H9 (cell line): Measurements from ENCODE around the gene CABLES2. TPM values are rescaled to one million over a fixed set of nuclear protein-coding genes. Genes with fewer than 3 reads are reported as not detected.

Experiments used
- DNase-seq: peaks from one replicate; pipeline ENCODE4 v3.0.0-alpha.2; 2017
- H2AFZ ChIP-seq: one replicate; pipeline ENCODE4 v1.6.1; 2013; ENCODE audit warnings: mild to moderate bottlenecking, low read length, control low read depth, moderate library complexity
- H2AK5ac ChIP-seq: 2 replicates; pipeline ENCODE4 v1.6.1; 2013; ENCODE audit warnings: low read length, control low read depth, mixed read lengths; ENCODE audit not compliant: insufficient read length
- H2BK120ac ChIP-seq: one replicate; pipeline ENCODE4 v1.6.1; 2013; ENCODE audit warnings: low read depth, mild to moderate bottlenecking, low read length, control low read depth, inconsistent platforms; ENCODE audit not compliant: poor library complexity, severe bottlenecking
- H2BK12ac ChIP-seq: 2 replicates; pipeline ENCODE4 v1.6.1; 2013; ENCODE audit warnings: low read length, control low read depth, mixed read lengths, low read depth; ENCODE audit not compliant: insufficient read length
- H2BK15ac ChIP-seq: 2 replicates; pipeline ENCODE4 v1.6.1; 2013; ENCODE audit warnings: low read depth, low read length, control low read depth
- H2BK20ac ChIP-seq: one replicate; pipeline ENCODE4 v1.6.1; 2013; ENCODE audit warnings: low read depth, mild to moderate bottlenecking, low read length, control low read depth, inconsistent platforms; ENCODE audit not compliant: poor library complexity, severe bottlenecking
- H2BK5ac ChIP-seq: 2 replicates; pipeline ENCODE4 v1.6.1; 2013; ENCODE audit warnings: low read length, control low read depth, mixed read lengths; ENCODE audit not compliant: insufficient read length
- H3K14ac ChIP-seq: 2 replicates; pipeline ENCODE4 v1.6.1; 2013; ENCODE audit warnings: low read length, control low read depth; ENCODE audit not compliant: insufficient read depth
- H3K18ac ChIP-seq: 2 replicates; pipeline ENCODE4 v1.6.1; 2013; ENCODE audit warnings: low read depth, mild to moderate bottlenecking, mixed read lengths, low read length, control low read depth; ENCODE audit not compliant: insufficient read length
- H3K23ac ChIP-seq: 2 replicates; pipeline ENCODE4 v1.6.1; 2013; ENCODE audit warnings: low read length, control low read depth, mixed read lengths, low read depth; ENCODE audit not compliant: insufficient read length
- H3K23me2 ChIP-seq: 2 replicates; pipeline ENCODE4 v1.6.1; 2013; ENCODE audit warnings: low read depth, mild to moderate bottlenecking, mixed read lengths, low read length, control low read depth; ENCODE audit not compliant: insufficient read length, poor library complexity, severe bottlenecking
- H3K27ac ChIP-seq: 2 replicates; pipeline ENCODE4 v1.5.1; 2013; ENCODE audit warnings: low read length, control low read depth, mixed read lengths, low read depth; ENCODE audit not compliant: insufficient read length
- H3K27me3 ChIP-seq: 2 replicates; pipeline ENCODE4 v1.6.1; 2013; ENCODE audit warnings: low read length, control low read depth, inconsistent platforms; ENCODE audit not compliant: insufficient read depth
- H3K4ac ChIP-seq: 2 replicates; pipeline ENCODE4 v1.6.1; 2013; ENCODE audit warnings: low read depth, mild to moderate bottlenecking, control low read depth, inconsistent platforms, low read length, moderate library complexity
- H3K4me1 ChIP-seq: 2 replicates; pipeline ENCODE4 v1.6.1; 2013; ENCODE audit warnings: low read length, control low read depth, inconsistent platforms; ENCODE audit not compliant: insufficient read depth
- H3K4me2 ChIP-seq: 2 replicates; pipeline ENCODE4 v1.6.1; 2013; ENCODE audit warnings: low read length, control low read depth, mixed read lengths; ENCODE audit not compliant: insufficient read length, insufficient read depth
- H3K56ac ChIP-seq: 2 replicates; pipeline ENCODE4 v1.6.1; 2013; ENCODE audit warnings: low read depth, mild to moderate bottlenecking, mixed read lengths, low read length, control low read depth; ENCODE audit not compliant: insufficient read length
- H3K79me1 ChIP-seq: 2 replicates; pipeline ENCODE4 v1.6.1; 2013; ENCODE audit warnings: low read depth, mild to moderate bottlenecking, moderate library complexity, low read length, control low read depth, inconsistent platforms; ENCODE audit not compliant: insufficient read depth, poor library complexity, severe bottlenecking
- H3K79me2 ChIP-seq: 2 replicates; pipeline ENCODE4 v1.6.1; 2013; ENCODE audit warnings: low read length, control low read depth, inconsistent platforms; ENCODE audit not compliant: insufficient read depth
- H3K9ac ChIP-seq: 2 replicates; pipeline ENCODE4 v1.6.1; 2013; ENCODE audit warnings: low read length, control low read depth, mixed read lengths; ENCODE audit not compliant: insufficient read length; ENCODE audit errors: extremely low read depth
- H3K9me3 ChIP-seq: one replicate; pipeline ENCODE4 v1.6.1; 2013; ENCODE audit warnings: low read depth, low read length, inconsistent platforms; ENCODE audit not compliant: control insufficient read depth
- H3T11ph ChIP-seq: one replicate; pipeline ENCODE4 v1.6.1; 2013; ENCODE audit warnings: mild to moderate bottlenecking, low read length, control low read depth, inconsistent platforms
- H4K20me1 ChIP-seq: one replicate; pipeline ENCODE4 v1.6.1; 2013; ENCODE audit not compliant: control insufficient read depth, insufficient read length, insufficient read depth
- H4K5ac ChIP-seq: 2 replicates; pipeline ENCODE4 v1.6.1; 2013; ENCODE audit warnings: low read depth, mild to moderate bottlenecking, mixed read lengths, low read length, control low read depth; ENCODE audit not compliant: insufficient read length
- H4K8ac ChIP-seq: replicated peaks from 2 replicates; pipeline ENCODE4 v1.6.1; 2013; ENCODE audit warnings: low read length, control low read depth, mixed read lengths, low read depth; ENCODE audit not compliant: insufficient read length
- H4K91ac ChIP-seq: 2 replicates; pipeline ENCODE4 v1.6.1; 2013; ENCODE audit warnings: low read depth, mild to moderate bottlenecking, moderate library complexity, mixed read lengths, low read length, control low read depth; ENCODE audit not compliant: insufficient read length
- H3K27ac Mint-ChIP-seq, 3 experiments: 2 replicates in 2 of 3; 3 replicates in 1 of 3; pipeline ENCODE4 v1.8.0; 2020 to 2021; ENCODE audit warnings: mixed read lengths in 3 of 3, mild to moderate bottlenecking in 1 of 3, moderate library complexity in 1 of 3
- H3K27me3 Mint-ChIP-seq: 2 replicates; pipeline ENCODE4 v1.8.0; 2021; ENCODE audit warnings: low read depth, mild to moderate bottlenecking, moderate library complexity, mixed read lengths
- H3K36me3 Mint-ChIP-seq, 3 experiments: 2 replicates in 2 of 3; 3 replicates in 1 of 3; pipeline ENCODE4 v1.8.0; 2020 to 2021; ENCODE audit warnings: low read depth in 3 of 3, mixed read lengths in 3 of 3; ENCODE audit not compliant: insufficient read depth in 1 of 3
- H3K4me1 Mint-ChIP-seq, 2 experiments: 2 replicates each; pipeline ENCODE4 v1.8.0; 2020; ENCODE audit warnings: mixed read lengths in 2 of 2
- H3K4me3 Mint-ChIP-seq, 2 experiments: 2 replicates in 1 of 2; 3 replicates in 1 of 2; pipeline ENCODE4 v1.8.0; 2020 to 2021; ENCODE audit warnings: mild to moderate bottlenecking in 2 of 2, mixed read lengths in 2 of 2, moderate library complexity in 1 of 2
- H3K9me3 Mint-ChIP-seq, 2 experiments: 2 replicates in 1 of 2; 3 replicates in 1 of 2; pipeline ENCODE4 v1.8.0; 2020; ENCODE audit warnings: mild to moderate bottlenecking in 2 of 2, mixed read lengths in 2 of 2, moderate library complexity in 1 of 2
- WGBS: extraction: QIAGEN DNeasy Blood & Tissue Kit; methylation state at CpG from one replicate; pipeline ENCODE4 v1.1.7; 2013; ENCODE audit warnings: missing lambda C conversion rate, low lambda C conversion rate, mixed read lengths; ENCODE audit not compliant: insufficient read length; ENCODE audit errors: extremely low coverage; 5-methylcytosine and 5-hydroxymethylcytosine counted together
- total RNA-seq: library from RNA; stranded (reverse); gene quantifications from 2 replicates; pipeline ENCODE4 v1.2.1, GENCODE V29; 2021
- TF ChIP-seq, protein P1 (sequence below): fragments of 200-600 bp; sonication (generic); conservative IDR thresholded peaks from 3 replicates; pipeline ENCODE4 v1.8.0; 2021; ENCODE audit warnings: antibody characterized with exemption, mild to moderate bottlenecking

Gene CABLES2
- total RNA-seq, 1 experiment from 2014 or later, result 10.8 TPM

DNA sequence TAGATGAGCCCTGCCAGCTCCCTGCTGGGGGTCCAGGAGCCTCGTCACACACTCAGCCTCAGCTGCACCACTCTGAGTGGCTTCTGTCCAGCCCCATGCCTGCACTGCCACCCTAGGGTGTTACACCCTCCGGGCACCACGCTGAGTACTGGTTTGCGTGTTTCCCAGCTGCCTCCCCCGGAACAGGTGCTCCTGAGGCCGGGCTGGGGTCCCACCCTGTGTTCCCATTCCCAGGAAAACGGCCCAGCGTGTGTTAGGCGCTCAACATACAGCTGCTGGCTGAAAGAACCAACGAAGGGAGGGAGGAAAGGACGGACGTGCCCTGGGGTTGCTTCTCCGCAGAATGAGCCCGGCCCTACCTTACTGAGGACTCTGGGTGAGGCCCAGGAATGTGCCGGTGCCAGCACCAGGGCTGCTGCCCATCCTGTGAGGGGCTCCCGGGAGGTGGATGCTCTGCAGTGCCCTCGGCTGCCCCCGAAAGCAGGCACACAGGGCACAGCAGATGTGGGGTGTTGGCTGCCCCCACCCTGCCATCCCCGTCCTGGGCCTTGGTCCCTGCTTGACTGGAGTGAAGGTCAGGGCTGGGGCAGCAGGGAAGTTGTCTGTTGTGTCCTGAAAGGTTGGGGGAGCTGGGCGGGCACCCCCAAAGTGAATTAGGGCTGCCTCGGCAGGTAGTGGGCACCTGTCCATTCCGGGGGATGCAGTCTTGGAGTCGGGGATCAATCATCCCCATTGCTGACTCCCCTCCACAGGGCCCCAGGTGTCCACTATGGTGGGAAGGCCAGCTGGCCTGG lies 56.3 kb downstream of the CABLES2 start:
- H3K36me3 Mint-ChIP-seq, result peaks cover 13 to 55% (median 52%) of the 10 kb centered on the region in 3 experiments
- Histone ChIP-seq H3K23me2 (no peaks in the 10 kb centered on the region), H3K4me2 (no peak overlapping the region), H2AK5ac (no peak overlapping the region), H3K79me2 (no peaks in the 10 kb centered on the region), H2BK12ac (no peak overlapping the region), H4K91ac (no peak overlapping the region), H3K4me1 (no peaks in the 10 kb centered on the region), H2BK15ac (no peak overlapping the region), H3K23ac (no peak overlapping the region), H2AFZ (no peak overlapping the region), H2BK20ac (no peak overlapping the region), H3K14ac (no peak overlapping the region), H4K5ac (no peak overlapping the region), H3K79me1 (no peaks in the 10 kb centered on the region), H3K18ac (no peak overlapping the region), H3T11ph (no peak overlapping the region), H3K27ac (no peak overlapping the region), H4K8ac (no peak overlapping the region), H3K9me3 (no peaks in the 10 kb centered on the region), H2BK120ac (no peak overlapping the region), H3K27me3 (no peaks in the 10 kb centered on the region), H4K20me1 (no peaks in the 10 kb centered on the region), H3K9ac (no peak overlapping the region), H3K4ac (no peak overlapping the region), H2BK5ac (no peak overlapping the region), H3K56ac (no peak overlapping the region)
- no peak for DNase-seq
- no CpG with 5 or more reads among the region's 23 CpGs for WGBS
- H3K4me3 Mint-ChIP-seq, result no peak overlapping the region
- no peaks in the 10 kb centered on the region; the same call in 1 of the 2 replicates for H3K27me3 Mint-ChIP-seq
- no peak overlapping the region for H3K27ac Mint-ChIP-seq
- peaks cover 7 to 11% of the 10 kb centered on the region in 2 experiments for H3K4me1 Mint-ChIP-seq
- H3K9me3 Mint-ChIP-seq, result peaks cover 9 to 18% of the 10 kb centered on the region in 2 experiments
- TF ChIP-seq, protein P1, sequence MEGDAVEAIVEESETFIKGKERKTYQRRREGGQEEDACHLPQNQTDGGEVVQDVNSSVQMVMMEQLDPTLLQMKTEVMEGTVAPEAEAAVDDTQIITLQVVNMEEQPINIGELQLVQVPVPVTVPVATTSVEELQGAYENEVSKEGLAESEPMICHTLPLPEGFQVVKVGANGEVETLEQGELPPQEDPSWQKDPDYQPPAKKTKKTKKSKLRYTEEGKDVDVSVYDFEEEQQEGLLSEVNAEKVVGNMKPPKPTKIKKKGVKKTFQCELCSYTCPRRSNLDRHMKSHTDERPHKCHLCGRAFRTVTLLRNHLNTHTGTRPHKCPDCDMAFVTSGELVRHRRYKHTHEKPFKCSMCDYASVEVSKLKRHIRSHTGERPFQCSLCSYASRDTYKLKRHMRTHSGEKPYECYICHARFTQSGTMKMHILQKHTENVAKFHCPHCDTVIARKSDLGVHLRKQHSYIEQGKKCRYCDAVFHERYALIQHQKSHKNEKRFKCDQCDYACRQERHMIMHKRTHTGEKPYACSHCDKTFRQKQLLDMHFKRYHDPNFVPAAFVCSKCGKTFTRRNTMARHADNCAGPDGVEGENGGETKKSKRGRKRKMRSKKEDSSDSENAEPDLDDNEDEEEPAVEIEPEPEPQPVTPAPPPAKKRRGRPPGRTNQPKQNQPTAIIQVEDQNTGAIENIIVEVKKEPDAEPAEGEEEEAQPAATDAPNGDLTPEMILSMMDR, result no peak
